ENCODE data around the gene C5orf46. TPM values are rescaled to one million over a fixed set of nuclear protein-coding genes. Genes with fewer than 3 reads are reported as not detected.

The C5orf46 gene
- total and polyA plus RNA-seq, 2 donors (not counting 3 experiments of a cell fraction or from before 2014, with no cell fraction given): 0.66 TPM; not detected in 1

DNA sequence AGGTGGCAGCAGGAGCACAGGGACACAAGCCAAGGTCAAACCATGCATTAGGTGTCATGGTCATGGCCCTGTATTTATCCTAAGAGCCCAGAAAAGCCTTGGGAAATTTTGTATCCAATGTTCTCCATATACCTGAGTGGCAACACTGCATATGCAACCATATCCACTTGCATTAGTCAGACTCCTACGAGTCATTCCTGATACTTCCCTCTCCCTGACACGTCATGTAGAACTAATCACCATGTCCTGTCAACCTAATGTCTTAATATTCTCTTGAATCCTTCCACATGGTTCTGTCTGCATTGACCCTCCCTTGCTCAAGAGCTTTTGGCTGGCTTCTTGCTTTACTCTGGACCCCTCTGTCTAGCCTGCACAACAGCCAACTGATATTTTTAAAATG is 18.4 kb downstream of the C5orf46 start:
- no peak for FAIRE-seq
- H3K27me3 ChIP-seq (ENCODE audit: control insufficient read depth in 2 of 2, insufficient read depth in 2 of 2, low read length in 2 of 2): no peaks in the 10 kb centered on the region
- ChIA-PET CTCF (interaction anchor here (0.9 to 6.0 kb wide), 16 partner anchors 8 to 843 kb away, joined by 3 to 183 read pairs (median 8); no protein-coding TSS in a partner anchor), POLR2A (no interaction called here)
- no peaks in the 10 kb centered on the region for H4K20me1 ChIP-seq (replicated peaks; ENCODE audit: control insufficient read depth, extremely low read depth, insufficient read depth, low read length)
- H3K9ac ChIP-seq (replicated peaks; ENCODE audit: extremely low read depth, insufficient read depth, low read length): no peak overlapping the region
- no peaks in the 10 kb centered on the region for H3K36me3 ChIP-seq (ENCODE audit: control insufficient read depth in 2 of 2, extremely low read depth in 1 of 2, insufficient read depth in 2 of 2, low read length in 2 of 2)
- dilution Hi-C loops (cut with MboI; ENCODE audit: extremely low pct_ligation_motif_present, low sequenced_read_pairs) (no loop called here), intact Hi-C loops (cut with micrococcal nuclease) (loop anchor here (1.0 to 2.0 kb wide), 3 partner anchors 31 to 233 kb away; no protein-coding TSS in a partner anchor)
- TF ChIP-seq POLR2A (IDR thresholded peaks at IDR 0.05; ENCODE audit: low read depth, low read length) (no peak), GATA2 (IDR thresholded peaks at IDR 0.05; ENCODE audit: insufficient read depth, insufficient read length, low read depth, low read length) (no peak), FOS (IDR thresholded peaks at IDR 0.05; ENCODE audit: borderline replicate concordance, insufficient read depth, low read length) (peak; percentile 73)
- TF ChIP-seq, protein P1, sequence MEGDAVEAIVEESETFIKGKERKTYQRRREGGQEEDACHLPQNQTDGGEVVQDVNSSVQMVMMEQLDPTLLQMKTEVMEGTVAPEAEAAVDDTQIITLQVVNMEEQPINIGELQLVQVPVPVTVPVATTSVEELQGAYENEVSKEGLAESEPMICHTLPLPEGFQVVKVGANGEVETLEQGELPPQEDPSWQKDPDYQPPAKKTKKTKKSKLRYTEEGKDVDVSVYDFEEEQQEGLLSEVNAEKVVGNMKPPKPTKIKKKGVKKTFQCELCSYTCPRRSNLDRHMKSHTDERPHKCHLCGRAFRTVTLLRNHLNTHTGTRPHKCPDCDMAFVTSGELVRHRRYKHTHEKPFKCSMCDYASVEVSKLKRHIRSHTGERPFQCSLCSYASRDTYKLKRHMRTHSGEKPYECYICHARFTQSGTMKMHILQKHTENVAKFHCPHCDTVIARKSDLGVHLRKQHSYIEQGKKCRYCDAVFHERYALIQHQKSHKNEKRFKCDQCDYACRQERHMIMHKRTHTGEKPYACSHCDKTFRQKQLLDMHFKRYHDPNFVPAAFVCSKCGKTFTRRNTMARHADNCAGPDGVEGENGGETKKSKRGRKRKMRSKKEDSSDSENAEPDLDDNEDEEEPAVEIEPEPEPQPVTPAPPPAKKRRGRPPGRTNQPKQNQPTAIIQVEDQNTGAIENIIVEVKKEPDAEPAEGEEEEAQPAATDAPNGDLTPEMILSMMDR (IDR thresholded peaks at IDR 0.05; ENCODE audit: extremely low read depth in 1 of 2, insufficient read depth in 1 of 2, low read depth in 1 of 2, low read length in 2 of 2): no peak
- BruUV-seq (replicated peaks): no TSS peak
- no peak for DNase-seq (ENCODE audit: low read depth, low spot score)
- H3K79me2 ChIP-seq (ENCODE audit: control insufficient read depth, insufficient read depth, low read length): no peaks in the 10 kb centered on the region
- no peaks in the 10 kb centered on the region for H3K9me1 ChIP-seq (replicated peaks; ENCODE audit: control insufficient read depth, extremely low read depth, insufficient read depth, low read length)
- H3K4me2 ChIP-seq (ENCODE audit: insufficient read depth, low read length): no peak overlapping the region
- no peak overlapping the region for H2AFZ ChIP-seq (ENCODE audit: low read depth, low read length)
- no peaks in the 10 kb centered on the region for H3K9me3 ChIP-seq (replicated peaks; ENCODE audit: control insufficient read depth, insufficient read depth, low read length)
- H3K4me3 ChIP-seq (replicated peaks in 1 of 3; ENCODE audit: insufficient read depth in 1 of 3, low read depth in 1 of 3, low read length in 3 of 3): no peak overlapping the region
- no peak overlapping the region for H3K27ac ChIP-seq (ENCODE audit: insufficient read depth, low read depth, low read length)
- H3K4me1 ChIP-seq (ENCODE audit: control insufficient read depth, extremely low read depth, insufficient read depth, low read length): peaks cover 8% of the 10 kb centered on the region

DNA sequence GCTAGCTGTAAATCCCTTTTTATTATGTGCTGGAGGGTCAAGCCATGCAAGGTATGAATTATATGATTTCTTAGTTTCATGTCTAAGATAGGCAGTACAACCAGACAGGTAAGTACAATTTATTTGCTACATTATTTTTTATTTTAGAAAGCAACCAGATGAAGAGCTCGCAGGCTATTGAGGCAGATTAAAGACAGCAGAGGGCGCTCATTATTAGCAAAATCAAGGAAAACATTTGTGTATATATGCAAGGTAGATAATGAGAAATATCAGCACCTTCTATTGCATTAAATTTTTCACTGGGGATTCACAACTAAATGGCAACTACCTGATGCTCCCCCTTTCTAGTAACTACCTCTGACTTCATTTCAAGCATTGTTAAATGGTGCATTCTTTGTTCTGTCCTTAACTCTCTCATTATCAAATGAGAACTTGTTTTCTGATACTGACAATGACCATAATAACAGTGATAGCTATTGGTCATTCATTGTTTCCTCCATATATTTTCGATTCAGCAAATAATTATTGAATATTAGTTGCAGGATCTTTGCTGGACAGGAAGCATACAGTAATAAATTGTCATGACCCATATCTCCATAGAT is 19.2 kb downstream of the C5orf46 start:
- H3K36me3 ChIP-seq (ENCODE audit: control insufficient read depth in 2 of 2, extremely low read depth in 1 of 2, insufficient read depth in 2 of 2, low read length in 2 of 2): no peaks in the 10 kb centered on the region
- dilution Hi-C loops (cut with MboI; ENCODE audit: extremely low pct_ligation_motif_present, low sequenced_read_pairs): no loop called here
- no peaks in the 10 kb centered on the region for H3K79me2 ChIP-seq (ENCODE audit: control insufficient read depth, insufficient read depth, low read length)
- H3K9ac ChIP-seq (replicated peaks; ENCODE audit: extremely low read depth, insufficient read depth, low read length): no peak overlapping the region
- H3K4me3 ChIP-seq (replicated peaks in 1 of 3; ENCODE audit: insufficient read depth in 1 of 3, low read depth in 1 of 3, low read length in 3 of 3): no peak overlapping the region
- H3K4me2 ChIP-seq (ENCODE audit: insufficient read depth, low read length): no peak overlapping the region
- DNase-seq (ENCODE audit: low read depth, low spot score) (peak; percentile 67), FAIRE-seq (no peak)
- no peak overlapping the region for H3K27ac ChIP-seq (ENCODE audit: insufficient read depth, low read depth, low read length)
- no peaks in the 10 kb centered on the region for H3K27me3 ChIP-seq (ENCODE audit: control insufficient read depth in 2 of 2, insufficient read depth in 2 of 2, low read length in 2 of 2)
- H4K20me1 ChIP-seq (replicated peaks; ENCODE audit: control insufficient read depth, extremely low read depth, insufficient read depth, low read length): no peaks in the 10 kb centered on the region
- H2AFZ ChIP-seq (ENCODE audit: low read depth, low read length): no peak overlapping the region
- peaks cover 2% of the 10 kb centered on the region for H3K4me1 ChIP-seq (ENCODE audit: control insufficient read depth, extremely low read depth, insufficient read depth, low read length)
- no peaks in the 10 kb centered on the region for H3K9me3 ChIP-seq (replicated peaks; ENCODE audit: control insufficient read depth, insufficient read depth, low read length)
- TF ChIP-seq, protein P1 (IDR thresholded peaks at IDR 0.05; ENCODE audit: extremely low read depth in 1 of 2, insufficient read depth in 1 of 2, low read depth in 1 of 2, low read length in 2 of 2): peak; percentile 37 to 39
- TF ChIP-seq FOS (IDR thresholded peaks at IDR 0.05; ENCODE audit: borderline replicate concordance, insufficient read depth, low read length) (no peak), GATA2 (IDR thresholded peaks at IDR 0.05; ENCODE audit: insufficient read depth, insufficient read length, low read depth, low read length) (no peak)
- intact Hi-C loops (cut with micrococcal nuclease): loop anchor here (1.0 to 2.0 kb wide), 3 partner anchors 30 to 234 kb away; no protein-coding TSS in a partner anchor
- POLR2A ChIA-PET: no interaction called here
- CTCF ChIA-PET: interaction anchor here (0.6 to 6.0 kb wide), 30 partner anchors 9 to 844 kb away, joined by 3 to 183 read pairs (median 4); partner anchors contain the start of gene C5orf46
- no TSS peak for BruUV-seq (replicated peaks)
- H3K9me1 ChIP-seq (replicated peaks; ENCODE audit: control insufficient read depth, extremely low read depth, insufficient read depth, low read length): no peaks in the 10 kb centered on the region

All from endothelial cell of umbilical vein (primary cell).